ENCODE results near the gene DOCK6. TPM values are rescaled to one million over a fixed set of nuclear protein-coding genes. Genes with fewer than 3 reads are reported as not detected.

The DOCK6 gene
- total and polyA plus RNA-seq, 8 donors, result 65.6 to 111 (median 79.1) TPM

- Histone ChIP-seq H3K27ac (peak overlapping the region; percentile 55 to 77), H3K9me3 (no peaks in the 10 kb centered on the region), H3K4me3 (no peak overlapping the region), H3K36me3 (no peaks in the 10 kb centered on the region), H3K27me3 (peaks cover 0 to 18% of the 10 kb centered on the region in 2 donors), H3K4me1 (peaks cover 3 to 18% of the 10 kb centered on the region in 2 donors)
- peak; percentile 4 for ATAC-seq
- DNase-seq, result peak in 1 of 4 donors; percentile 72
- TF ChIP-seq CTCF (IDR thresholded peaks at IDR 0.05), result no peak
- intact Hi-C loops (cut with DNase I), result no loop called here
These were observed 6.5 kb upstream of the DOCK6 start for GRCh38 chr19:11268783-11269267.

- Histone ChIP-seq H3K9me3 (no peaks in the 10 kb centered on the region), H3K27ac (peak overlapping the region in 1 of 2 donors; percentile 45), H3K36me3 (no peaks in the 10 kb centered on the region), H3K4me1 (peaks cover 3 to 23% of the 10 kb centered on the region in 2 donors), H3K27me3 (peaks cover 0 to 31% of the 10 kb centered on the region in 2 donors), H3K4me3 (no peak overlapping the region)
- intact Hi-C loops (cut with DNase I), result no loop called here
- TF ChIP-seq CTCF (IDR thresholded peaks at IDR 0.05), result no peak
- DNase-seq (no peak), ATAC-seq (no peak)
These were observed 5.2 kb upstream of the DOCK6 start for GRCh38 chr19:11267316-11268085.

- Histone ChIP-seq H3K4me3 (no peak overlapping the region), H3K9me3 (no peaks in the 10 kb centered on the region), H3K27ac (peak overlapping the region in 1 of 2 donors; percentile 55), H3K4me1 (peaks cover 3 to 24% of the 10 kb centered on the region in 2 donors), H3K36me3 (no peaks in the 10 kb centered on the region), H3K27me3 (peaks cover 0 to 48% of the 10 kb centered on the region in 2 donors)
- intact Hi-C loops (cut with DNase I), result no loop called here
- TF ChIP-seq CTCF (IDR thresholded peaks at IDR 0.05), result no peak
- DNase-seq (peak in 2 of 4 donors; percentile 69 to 83), ATAC-seq (peak; percentile 68)
These were observed 3.5 kb upstream of the DOCK6 start for GRCh38 chr19:11265785-11266236.

GRCh38 chr19:11265177-11265784 lies 3.0 kb upstream of the DOCK6 start:
- Histone ChIP-seq H3K27me3 (peaks cover 0 to 52% of the 10 kb centered on the region in 2 donors), H3K36me3 (no peaks in the 10 kb centered on the region), H3K4me1 (peaks cover 3 to 24% of the 10 kb centered on the region in 2 donors), H3K9me3 (no peaks in the 10 kb centered on the region), H3K4me3 (no peak overlapping the region), H3K27ac (peak overlapping the region; percentile 53 to 55)
- TF ChIP-seq CTCF (IDR thresholded peaks at IDR 0.05), result no peak
- ATAC-seq (no peak), DNase-seq (no peak)
- intact Hi-C loops (cut with DNase I), result no loop called here
